Kidney (tissue), 14 donors: Measurements from ENCODE around the gene WAPL. TPM values are rescaled to one million over a fixed set of nuclear protein-coding genes. Genes with fewer than 3 reads are reported as not detected.

ENCODE experiments used
- DNase-seq, 5 donors: peaks; one replicate each; pipeline ENCODE4 v3.0.0-alpha.2; 2013 to 2020
- FAIRE-seq: peaks from 2 replicates; lab custom pipeline; 2012; peaks lifted over from hg19 to GRCh38; lab: Jason Lieb, UNC
- H3K27ac ChIP-seq, 2 donors: one replicate each; pipeline ENCODE4 v1.7.0; 2013; ENCODE audit warnings: low read depth in 2 of 2, low read length in 2 of 2, inconsistent platforms in 1 of 2
- H3K27me3 ChIP-seq: one replicate; pipeline ENCODE4 v1.7.1; 2013; ENCODE audit warnings: low read length, inconsistent platforms; ENCODE audit not compliant: control insufficient read depth, insufficient read depth
- H3K36me3 ChIP-seq, 3 donors: one replicate each; pipeline versions ENCODE4 v1.7.0 to v1.7.1; 2013; ENCODE audit warnings: low read length in 3 of 3, control low read depth in 1 of 3, inconsistent platforms in 1 of 3; ENCODE audit not compliant: insufficient read depth in 3 of 3, control insufficient read depth in 2 of 3
- H3K4me1 ChIP-seq, 3 donors: one replicate each; pipeline versions ENCODE4 v1.7.0 to v1.7.1; 2013; ENCODE audit warnings: low read length in 3 of 3, inconsistent platforms in 1 of 3, low read depth in 1 of 3; ENCODE audit not compliant: control insufficient read depth in 2 of 3, insufficient read depth in 2 of 3
- H3K4me3 ChIP-seq, 3 donors: one replicate each; pipeline versions ENCODE4 v1.7.0 to v1.8.1; 2013; ENCODE audit warnings: low read length in 3 of 3, control low read depth in 1 of 3, inconsistent platforms in 1 of 3
- H3K9ac ChIP-seq, 3 donors: one replicate each; pipeline versions ENCODE4 v1.7.0 to v1.7.1; 2013; ENCODE audit warnings: low read length in 3 of 3, control low read depth in 1 of 3, inconsistent platforms in 1 of 3
- H3K9me3 ChIP-seq, 3 donors: one replicate each; pipeline versions ENCODE4 v1.7.0 to v1.7.1; 2013; ENCODE audit warnings: low read length in 3 of 3, control low read depth in 1 of 3, inconsistent platforms in 1 of 3; ENCODE audit not compliant: control insufficient read depth in 2 of 3, insufficient read depth in 1 of 3
- CTCF ChIP-seq: IDR thresholded peaks from 3 replicates; pipeline ENCODE4 v1.5.1; 2012; ENCODE audit warnings: mild to moderate bottlenecking, moderate library complexity, borderline replicate concordance; ENCODE audit not compliant: insufficient read depth; ENCODE audit errors: extremely low read depth
- intact Hi-C: fragments of 100-400 bp; cut with DNase I; formaldehyde crosslinking; loops from one replicate; pipeline ENCODE4 v1.11.1; 2022
- polyA plus RNA-seq: library from polyadenylated mRNA; stranded (reverse); fragments of 350-450 nt; fragmentation: Illumina TruSeq; extraction: RNeasy Lipid Tissue Mini Kit (QIAGEN cat#74804); gene quantifications from one replicate; pipeline ENCODE4 v1.2.3, GENCODE V29; 2014; ENCODE audit warnings: low read depth, low replicate concordance; ENCODE audit not compliant: insufficient read depth
- total RNA-seq: library from RNA; stranded (reverse); fragmentation: NEBNext Ultra II Directional; extraction: Animal tissue kit (Norgen Biotek cat#: 25700); gene quantifications from one replicate; pipeline ENCODE4 v1.2.1, GENCODE V29; 2021
- donor health status: control.
- donor health status: control.
- donor health status: control.
- donor health status: control.
- donor health status: control.
- donor health status: DM: yes; HTN: yes; CAD: no.
- donor health status: Normal renal cell carcinoma (clear cell type).

The WAPL gene
- total and polyA plus RNA-seq, 2 donors from 2014 or later, result 17.6 to 34.7 TPM

GRCh38 chr10:86520871-86521677, 518 bp downstream of the WAPL start:
- no peaks in the 10 kb centered on the region for H3K9me3 ChIP-seq
- no peaks in the 10 kb centered on the region for H3K27me3 ChIP-seq
- intact Hi-C loops, result no loop called here
- peak overlapping the region; percentile 82 to 95 for H3K27ac ChIP-seq
- H3K36me3 ChIP-seq, result peaks cover 0 to 2% (median 0%) of the 10 kb centered on the region in 3 donors
- H3K9ac ChIP-seq, result peak overlapping the region; percentile 50 to 89 (median 58)
- DNase-seq (peak; percentile 49 to 84 (median 75)), FAIRE-seq (no peak)
- peaks cover 0 to 28% (median 13%) of the 10 kb centered on the region in 3 donors for H3K4me1 ChIP-seq
- no peak for TF ChIP-seq CTCF
- H3K4me3 ChIP-seq, result peak overlapping the region; percentile 80 to 88 (median 87)

- FAIRE-seq, result no peak
Measured at GRCh38 chr10:86518781-86519180, 2.8 kb downstream of the WAPL start.

GRCh38 chr10:86512137-86512536, 9.5 kb downstream of the WAPL start:
- Histone ChIP-seq H3K4me3 (no peak overlapping the region), H3K36me3 (peaks cover 0 to 15% (median 2%) of the 10 kb centered on the region in 3 donors), H3K27ac (no peak overlapping the region), H3K9me3 (no peaks in the 10 kb centered on the region), H3K4me1 (peaks cover 0 to 13% (median 11%) of the 10 kb centered on the region in 3 donors), H3K9ac (no peak overlapping the region), H3K27me3 (no peaks in the 10 kb centered on the region)
- FAIRE-seq (no peak), DNase-seq (no peak)
- intact Hi-C loops, result no loop called here
- no peak for TF ChIP-seq CTCF

More at GRCh38 chr10:86518781-86519180, 2.8 kb downstream of the WAPL start:
- Histone ChIP-seq H3K4me1 (peaks cover 0 to 27% (median 14%) of the 10 kb centered on the region in 3 donors), H3K27me3 (no peaks in the 10 kb centered on the region), H3K9me3 (no peaks in the 10 kb centered on the region), H3K4me3 (peak overlapping the region in 1 of 3 donors; percentile 87), H3K9ac (no peak overlapping the region), H3K36me3 (peaks cover 0 to 5% (median 2%) of the 10 kb centered on the region in 3 donors), H3K27ac (no peak overlapping the region)
- DNase-seq, result no peak
- intact Hi-C loops, result no loop called here
- TF ChIP-seq CTCF, result no peak
